NB4 (cell line): ENCODE data around the gene NPR3.

Experiments used
- DNase-seq: peaks from one replicate; pipeline ENCODE4 v3.0.0; 2010; ENCODE audit warnings: low read depth
- H3K4me3 ChIP-seq: one replicate; pipeline ENCODE4 v1.5.1; 2011; ENCODE audit warnings: mild to moderate bottlenecking, low read depth, low read length, moderate library complexity
- CTCF ChIP-seq: IDR thresholded peaks from one replicate; pipeline ENCODE4 v1.5.1; 2012; ENCODE audit warnings: low read depth, low read length
- MAX ChIP-seq: IDR thresholded peaks from 2 replicates; pipeline ENCODE4 v1.6.1; 2011; ENCODE audit warnings: low read depth, low read length
- MYC ChIP-seq: IDR thresholded peaks from 2 replicates; pipeline ENCODE4 v1.6.1; 2011; ENCODE audit warnings: low read depth, low read length
- POLR2A ChIP-seq: IDR thresholded peaks from 2 replicates; pipeline ENCODE4 v1.6.1; 2011; ENCODE audit warnings: mild to moderate bottlenecking; ENCODE audit not compliant: insufficient read length; ENCODE audit errors: extremely low read depth

Gene NPR3

GRCh38 chr5:32735512-32735911, 24.4 kb downstream of the NPR3 start:
- TF ChIP-seq POLR2A (no peak), CTCF (no peak)
- DNase-seq = no peak
- no peak overlapping the region for H3K4me3 ChIP-seq

- TF ChIP-seq POLR2A (no peak), MYC (no peak), CTCF (no peak), MAX (no peak)
- DNase-seq = no peak
- H3K4me3 ChIP-seq = no peak overlapping the region
Measured at GRCh38 chr5:32736842-32737241, 25.7 kb downstream of the NPR3 start.

- TF ChIP-seq POLR2A (no peak), CTCF (no peak), MAX (no peak), MYC (no peak)
- no peak for DNase-seq
- no peak overlapping the region for H3K4me3 ChIP-seq
Measured at GRCh38 chr5:32740651-32741050, 29.5 kb downstream of the NPR3 start.

GRCh38 chr5:32745317-32745716, 34.2 kb downstream of the NPR3 start:
- TF ChIP-seq MYC (no peak), POLR2A (no peak), MAX (no peak), CTCF (no peak)
- DNase-seq = no peak
- H3K4me3 ChIP-seq = no peak overlapping the region

GRCh38 chr5:32752411-32752810, 41.3 kb downstream of the NPR3 start:
- no peak overlapping the region for H3K4me3 ChIP-seq
- DNase-seq = no peak
- TF ChIP-seq POLR2A (no peak), MAX (no peak), MYC (no peak), CTCF (no peak)

GRCh38 chr5:32753051-32753450, 41.9 kb downstream of the NPR3 start:
- no peak for DNase-seq
- TF ChIP-seq POLR2A (no peak), MYC (no peak), MAX (no peak), CTCF (no peak)

More at GRCh38 chr5:32753051-32753450, 41.9 kb downstream of the NPR3 start:
- H3K4me3 ChIP-seq = no peak overlapping the region
